ENCODE results near the gene EPB41. TPM values are rescaled to one million over a fixed set of nuclear protein-coding genes. Genes with fewer than 3 reads are reported as not detected.
A peak's percentile ranks its signal among the peaks of the same experiment; 100 is the strongest.

EPB41 gene
- total and polyA plus RNA-seq, 9 of the 15 experiments (the other 6 are each of a cell fraction or from before 2014, with no cell fraction given) = 3.7 to 213 (median 141) TPM

DNA sequence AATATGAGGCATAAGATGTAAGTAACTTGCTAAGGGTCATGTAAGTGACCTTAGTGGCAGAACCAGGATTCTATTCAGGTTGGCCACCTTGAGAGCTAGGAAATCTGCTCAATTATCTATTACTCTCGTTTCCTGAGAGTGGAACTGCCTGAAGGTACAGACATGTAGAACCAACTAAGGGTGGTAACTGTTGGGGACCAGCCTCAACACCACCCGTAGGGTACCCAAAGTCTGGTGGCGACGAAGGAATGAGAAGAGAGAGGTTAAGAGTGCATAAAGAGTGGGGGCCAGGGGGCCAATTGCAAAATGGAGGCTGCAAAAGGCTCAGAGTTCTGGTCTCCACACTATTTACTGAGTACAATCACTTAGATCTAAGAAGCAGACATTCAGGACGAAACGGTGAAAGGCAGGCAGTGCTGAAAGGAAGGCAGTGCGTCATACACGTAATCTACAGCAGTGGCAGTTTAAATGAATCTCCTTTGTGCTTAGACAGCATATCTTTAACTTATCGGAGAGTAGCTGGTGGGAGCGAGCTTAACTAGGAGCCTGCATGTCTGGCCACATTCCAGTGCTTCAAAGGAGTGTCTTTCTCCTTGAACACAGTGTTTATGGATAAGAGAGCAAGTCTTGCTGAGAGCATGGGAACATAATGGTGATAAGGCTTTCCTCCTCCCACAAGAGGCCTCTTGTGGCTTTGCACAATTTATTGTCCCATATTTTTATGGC is 242.3 kb downstream of the EPB41 start (continued):
- TF ChIP-seq CHD7 (IDR thresholded peaks at IDR 0.05; ENCODE audit: low read depth, low read length) = no peak
- peak; percentile 98 for TF ChIP-seq GATA2 (CRISPR knock-in tag; IDR thresholded peaks at IDR 0.05)
- TF ChIP-seq, protein P1, sequence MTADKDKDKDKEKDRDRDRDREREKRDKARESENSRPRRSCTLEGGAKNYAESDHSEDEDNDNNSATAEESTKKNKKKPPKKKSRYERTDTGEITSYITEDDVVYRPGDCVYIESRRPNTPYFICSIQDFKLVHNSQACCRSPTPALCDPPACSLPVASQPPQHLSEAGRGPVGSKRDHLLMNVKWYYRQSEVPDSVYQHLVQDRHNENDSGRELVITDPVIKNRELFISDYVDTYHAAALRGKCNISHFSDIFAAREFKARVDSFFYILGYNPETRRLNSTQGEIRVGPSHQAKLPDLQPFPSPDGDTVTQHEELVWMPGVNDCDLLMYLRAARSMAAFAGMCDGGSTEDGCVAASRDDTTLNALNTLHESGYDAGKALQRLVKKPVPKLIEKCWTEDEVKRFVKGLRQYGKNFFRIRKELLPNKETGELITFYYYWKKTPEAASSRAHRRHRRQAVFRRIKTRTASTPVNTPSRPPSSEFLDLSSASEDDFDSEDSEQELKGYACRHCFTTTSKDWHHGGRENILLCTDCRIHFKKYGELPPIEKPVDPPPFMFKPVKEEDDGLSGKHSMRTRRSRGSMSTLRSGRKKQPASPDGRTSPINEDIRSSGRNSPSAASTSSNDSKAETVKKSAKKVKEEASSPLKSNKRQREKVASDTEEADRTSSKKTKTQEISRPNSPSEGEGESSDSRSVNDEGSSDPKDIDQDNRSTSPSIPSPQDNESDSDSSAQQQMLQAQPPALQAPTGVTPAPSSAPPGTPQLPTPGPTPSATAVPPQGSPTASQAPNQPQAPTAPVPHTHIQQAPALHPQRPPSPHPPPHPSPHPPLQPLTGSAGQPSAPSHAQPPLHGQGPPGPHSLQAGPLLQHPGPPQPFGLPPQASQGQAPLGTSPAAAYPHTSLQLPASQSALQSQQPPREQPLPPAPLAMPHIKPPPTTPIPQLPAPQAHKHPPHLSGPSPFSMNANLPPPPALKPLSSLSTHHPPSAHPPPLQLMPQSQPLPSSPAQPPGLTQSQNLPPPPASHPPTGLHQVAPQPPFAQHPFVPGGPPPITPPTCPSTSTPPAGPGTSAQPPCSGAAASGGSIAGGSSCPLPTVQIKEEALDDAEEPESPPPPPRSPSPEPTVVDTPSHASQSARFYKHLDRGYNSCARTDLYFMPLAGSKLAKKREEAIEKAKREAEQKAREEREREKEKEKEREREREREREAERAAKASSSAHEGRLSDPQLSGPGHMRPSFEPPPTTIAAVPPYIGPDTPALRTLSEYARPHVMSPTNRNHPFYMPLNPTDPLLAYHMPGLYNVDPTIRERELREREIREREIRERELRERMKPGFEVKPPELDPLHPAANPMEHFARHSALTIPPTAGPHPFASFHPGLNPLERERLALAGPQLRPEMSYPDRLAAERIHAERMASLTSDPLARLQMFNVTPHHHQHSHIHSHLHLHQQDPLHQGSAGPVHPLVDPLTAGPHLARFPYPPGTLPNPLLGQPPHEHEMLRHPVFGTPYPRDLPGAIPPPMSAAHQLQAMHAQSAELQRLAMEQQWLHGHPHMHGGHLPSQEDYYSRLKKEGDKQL (CRISPR knock-in tag; IDR thresholded peaks at IDR 0.05; ENCODE audit: borderline replicate concordance) = no peak
- TF ChIP-seq ZNF408 (CRISPR knock-in tag; IDR thresholded peaks at IDR 0.05; ENCODE audit: low read depth) = no peak
- peak; percentile 82 for TF ChIP-seq NFE2 (IDR thresholded peaks at IDR 0.05; ENCODE audit: low read depth)
- TF ChIP-seq XRCC5 (IDR thresholded peaks at IDR 0.05; ENCODE audit: low read depth, low read length) = no peak; the same call in 1 of the 2 replicates
- TF ChIP-seq ZFP36 (IDR thresholded peaks at IDR 0.05; ENCODE audit: low read depth, low read length, partially characterized antibody) = peak; percentile 75
- no peak for TF ChIP-seq ZFPM2 (CRISPR knock-in tag; IDR thresholded peaks at IDR 0.05)
- TF ChIP-seq, protein P2, sequence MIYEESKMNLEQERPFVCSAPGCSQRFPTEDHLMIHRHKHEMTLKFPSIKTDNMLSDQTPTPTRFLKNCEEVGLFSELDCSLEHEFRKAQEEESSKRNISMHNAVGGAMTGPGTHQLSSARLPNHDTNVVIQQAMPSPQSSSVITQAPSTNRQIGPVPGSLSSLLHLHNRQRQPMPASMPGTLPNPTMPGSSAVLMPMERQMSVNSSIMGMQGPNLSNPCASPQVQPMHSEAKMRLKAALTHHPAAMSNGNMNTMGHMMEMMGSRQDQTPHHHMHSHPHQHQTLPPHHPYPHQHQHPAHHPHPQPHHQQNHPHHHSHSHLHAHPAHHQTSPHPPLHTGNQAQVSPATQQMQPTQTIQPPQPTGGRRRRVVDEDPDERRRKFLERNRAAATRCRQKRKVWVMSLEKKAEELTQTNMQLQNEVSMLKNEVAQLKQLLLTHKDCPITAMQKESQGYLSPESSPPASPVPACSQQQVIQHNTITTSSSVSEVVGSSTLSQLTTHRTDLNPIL (CRISPR knock-in tag; IDR thresholded peaks at IDR 0.05) = no peak
